ENCODE results near the gene ACTG1.

- TF ChIP-seq EZH2 (IDR thresholded peaks at IDR 0.05) (no peak), CTCF (IDR thresholded peaks at IDR 0.05) (no peak)
Observed at GRCh38 chr17:81500047-81500446, 12.6 kb downstream of the ACTG1 start.
